HEK293T (cell line): ENCODE measurements around the gene CAMK2B.

ENCODE experiments used
- BHLHE40 ChIP-seq: fragments of 450-650 bp; IDR thresholded peaks from 2 replicates; pipeline ENCODE4 v1.6.1; 2016; ENCODE audit warnings: mild to moderate bottlenecking, moderate library complexity, borderline replicate concordance
- CTBP1 ChIP-seq: fragments of 450-650 bp; IDR thresholded peaks from 2 replicates; pipeline ENCODE4 v1.6.1; 2016; ENCODE audit warnings: borderline replicate concordance
- ELF4 ChIP-seq: fragments of 450-650 bp; IDR thresholded peaks from 2 replicates; pipeline ENCODE4 v1.6.1; 2017; ENCODE audit warnings: antibody characterized with exemption
- FOXA1 ChIP-seq: fragments of 450-650 bp; IDR thresholded peaks from 2 replicates; pipeline ENCODE4 v1.6.1; 2016; ENCODE audit warnings: mild to moderate bottlenecking
- FOXK2 ChIP-seq: fragments of 450-650 bp; IDR thresholded peaks from 2 replicates; pipeline ENCODE4 v1.6.1; 2016; ENCODE audit warnings: mild to moderate bottlenecking
- FOXM1 ChIP-seq: fragments of 450-650 bp; IDR thresholded peaks from 2 replicates; pipeline ENCODE4 v1.6.1; 2017; ENCODE audit warnings: mild to moderate bottlenecking, borderline replicate concordance
- HDGF ChIP-seq: fragments of 450-650 bp; IDR thresholded peaks from 2 replicates; pipeline ENCODE4 v1.6.1; 2017; ENCODE audit warnings: antibody characterized with exemption, borderline replicate concordance
- L3MBTL2 ChIP-seq: fragments of 450-650 bp; conservative IDR thresholded peaks from 2 replicates; pipeline ENCODE4 v1.6.1; 2016; ENCODE audit warnings: mild to moderate bottlenecking
- LEF1 ChIP-seq: fragments of 450-650 bp; IDR thresholded peaks from 2 replicates; pipeline ENCODE4 v1.6.1; 2017; ENCODE audit warnings: mild to moderate bottlenecking, borderline replicate concordance
- NFRKB ChIP-seq: fragments of 450-650 bp; IDR thresholded peaks from 2 replicates; pipeline ENCODE4 v1.6.1; 2016; ENCODE audit warnings: mild to moderate bottlenecking, moderate library complexity
- SP1 ChIP-seq: fragments of 450-650 bp; IDR thresholded peaks from 2 replicates; pipeline ENCODE4 v1.6.1; 2017
- SUZ12 ChIP-seq: fragments of 450-650 bp; IDR thresholded peaks from 2 replicates; pipeline ENCODE4 v1.6.1; 2016; ENCODE audit warnings: mild to moderate bottlenecking
- TARDBP ChIP-seq: fragments of 450-650 bp; IDR thresholded peaks from 2 replicates; pipeline ENCODE4 v1.6.1; 2016
- TF ChIP-seq, protein P1 (sequence below): fragments of 450-650 bp; IDR thresholded peaks from 2 replicates; pipeline ENCODE4 v1.6.1; 2016

DNA sequence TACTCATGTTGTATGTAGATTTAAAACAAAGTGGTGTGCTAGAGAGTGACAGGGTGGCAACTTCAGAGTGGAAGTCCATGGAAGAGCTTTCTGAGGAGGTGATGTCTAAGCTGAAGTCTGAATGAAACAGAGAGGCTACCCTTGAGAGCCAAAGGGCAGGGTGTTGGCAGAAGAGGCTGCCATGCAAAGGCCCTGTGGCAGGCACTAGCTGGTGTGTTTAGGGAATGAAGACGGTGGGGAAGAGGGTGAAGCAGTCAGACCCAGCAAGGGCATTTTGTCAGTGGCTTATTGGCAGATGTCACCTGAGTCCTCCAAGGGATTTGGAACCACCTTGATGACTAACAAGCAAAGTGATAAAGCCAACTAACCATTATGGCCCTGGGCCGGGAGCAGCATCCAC is 3.7 kb upstream of the CAMK2B start:
- TF ChIP-seq FOXM1 (no peak), SP1 (no peak), FOXA1 (no peak), BHLHE40 (no peak), L3MBTL2 (no peak), FOXK2 (no peak), NFRKB (no peak), ELF4 (no peak), SUZ12 (no peak), LEF1 (no peak), CTBP1 (no peak), TARDBP (no peak), HDGF (no peak)
- TF ChIP-seq, protein P1, sequence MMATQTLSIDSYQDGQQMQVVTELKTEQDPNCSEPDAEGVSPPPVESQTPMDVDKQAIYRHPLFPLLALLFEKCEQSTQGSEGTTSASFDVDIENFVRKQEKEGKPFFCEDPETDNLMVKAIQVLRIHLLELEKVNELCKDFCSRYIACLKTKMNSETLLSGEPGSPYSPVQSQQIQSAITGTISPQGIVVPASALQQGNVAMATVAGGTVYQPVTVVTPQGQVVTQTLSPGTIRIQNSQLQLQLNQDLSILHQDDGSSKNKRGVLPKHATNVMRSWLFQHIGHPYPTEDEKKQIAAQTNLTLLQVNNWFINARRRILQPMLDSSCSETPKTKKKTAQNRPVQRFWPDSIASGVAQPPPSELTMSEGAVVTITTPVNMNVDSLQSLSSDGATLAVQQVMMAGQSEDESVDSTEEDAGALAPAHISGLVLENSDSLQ: no peak
